Activated T-cell treated with anti-CD3 and anti-CD28 coated beads for 24 hours (primary cell): Measurements from ENCODE around the gene FREM1.

Experiments used
- DNase-seq: peaks from one replicate; pipeline ENCODE4 v3.0.0-alpha.2; 2020; ENCODE audit warnings: low read depth

The FREM1 gene

DNA sequence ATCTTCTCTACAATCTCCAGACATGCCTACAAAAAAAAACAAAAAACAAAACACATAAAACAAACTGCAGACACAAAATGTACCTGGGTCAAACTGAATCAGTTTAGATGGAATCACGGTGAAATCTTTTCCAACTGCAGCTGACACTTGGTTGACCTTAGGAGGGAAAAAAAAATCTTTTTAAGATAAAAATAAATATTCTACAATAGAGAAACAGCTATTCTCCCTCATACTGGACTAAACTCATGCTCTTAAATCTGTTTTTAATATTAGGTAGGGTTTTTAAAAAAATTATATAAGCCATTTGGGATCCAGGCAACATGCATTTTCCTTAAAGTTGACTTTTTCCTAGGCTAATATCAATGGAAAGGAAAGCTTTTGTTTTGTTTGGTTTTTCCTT, 153.9 kb downstream of the FREM1 start:
- no peak for DNase-seq

DNA sequence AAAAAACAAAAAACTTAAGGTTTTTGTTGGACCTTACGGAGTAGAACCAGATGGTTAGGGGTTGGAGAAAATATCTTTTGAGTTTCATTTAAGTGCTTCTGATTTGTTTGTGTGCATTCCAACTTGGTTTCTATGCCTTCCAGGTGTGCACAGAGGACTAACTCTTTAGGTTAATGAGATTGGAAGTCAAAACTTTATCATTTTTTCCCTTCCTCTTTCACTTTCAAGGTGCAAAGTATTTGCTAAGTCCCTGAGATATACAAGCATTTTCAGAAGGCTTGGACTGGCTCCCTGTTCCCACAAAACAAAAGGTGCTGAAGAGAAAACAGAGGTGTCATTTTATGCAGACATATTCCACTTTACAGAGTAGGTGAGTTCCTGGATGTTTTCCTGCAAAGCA, 157.4 kb downstream of the FREM1 start:
- no peak for DNase-seq

DNA sequence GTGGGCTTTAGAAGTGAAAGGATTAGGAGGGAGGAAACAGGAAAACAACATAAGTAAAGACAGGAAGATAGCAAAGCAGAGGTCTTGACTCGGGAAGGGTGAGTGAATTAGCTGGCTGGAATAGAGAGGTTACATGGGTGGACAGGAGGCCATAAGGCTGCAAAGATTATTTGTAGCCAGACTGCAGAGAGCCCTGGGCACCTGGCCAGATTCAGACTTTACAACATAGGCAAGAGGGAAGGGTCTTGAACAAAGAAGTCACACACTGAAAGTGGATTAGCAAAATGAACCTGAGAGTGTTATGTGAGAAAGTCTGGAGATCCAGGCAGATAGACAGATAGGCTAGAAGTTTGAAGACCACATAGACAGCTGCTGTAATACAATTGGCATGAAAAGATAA, 158.0 kb downstream of the FREM1 start:
- no peak for DNase-seq

DNA sequence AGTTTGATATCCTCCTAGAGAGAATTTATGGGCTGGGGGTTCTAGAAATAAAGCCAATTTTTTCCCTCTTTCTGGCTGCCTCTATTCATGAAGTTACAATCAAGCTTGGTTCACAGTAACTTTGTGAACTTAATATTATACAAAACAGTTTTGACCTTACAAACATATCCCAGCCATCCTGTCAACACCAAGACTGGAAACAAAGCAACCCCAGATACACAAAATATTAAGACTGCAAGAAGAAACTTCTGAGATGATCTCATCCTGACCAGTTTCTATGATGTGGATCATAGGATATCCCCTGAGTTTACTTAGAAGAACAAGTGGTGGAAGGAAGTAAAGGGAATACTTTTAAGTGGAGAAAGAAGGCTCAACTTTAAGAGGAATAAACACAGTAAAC, 159.4 kb downstream of the FREM1 start:
- no peak for DNase-seq

DNA sequence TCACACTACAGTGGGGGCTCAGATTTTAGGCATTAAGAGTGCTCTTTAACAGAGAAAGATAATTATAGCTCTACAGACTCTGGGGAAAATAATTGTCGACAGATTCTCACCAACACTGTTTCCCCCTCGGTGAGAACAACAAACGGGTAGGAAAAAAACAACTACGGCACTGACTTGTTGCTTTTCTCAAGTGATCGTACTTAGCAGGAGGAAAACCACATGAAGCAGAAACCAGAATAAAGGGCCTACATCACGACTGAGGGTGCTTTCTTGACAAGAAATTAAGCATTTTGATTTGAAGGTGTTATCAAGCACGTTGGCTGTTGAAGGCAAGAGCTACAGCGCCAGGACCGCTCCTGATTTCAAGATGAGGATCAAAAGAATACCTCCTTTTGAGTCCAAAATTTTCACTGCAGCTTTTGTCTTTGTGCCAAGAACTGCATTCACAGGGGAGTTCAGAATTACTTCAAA, 160.5 kb downstream of the FREM1 start:
- no peak for DNase-seq

DNA sequence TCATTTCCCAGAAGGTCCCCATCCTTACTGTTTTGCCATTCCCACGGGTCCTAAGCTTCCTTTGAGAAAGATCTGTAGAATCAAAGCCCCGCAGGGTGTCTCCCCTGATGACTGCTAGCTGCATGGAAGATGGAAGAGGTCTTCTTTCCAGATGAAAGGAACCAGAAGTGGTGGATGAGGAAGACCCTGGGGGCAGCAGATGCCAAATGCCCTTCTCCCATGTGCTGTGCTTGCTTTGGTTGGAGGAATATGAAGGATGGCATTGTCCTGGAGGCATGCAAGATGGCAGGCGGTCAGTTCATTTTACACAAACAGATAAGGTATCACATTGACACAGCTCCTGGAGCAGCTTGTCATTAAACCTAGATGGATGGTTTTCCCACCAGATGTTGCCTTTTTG, 161.9 kb downstream of the FREM1 start:
- DNase-seq = no peak

DNA sequence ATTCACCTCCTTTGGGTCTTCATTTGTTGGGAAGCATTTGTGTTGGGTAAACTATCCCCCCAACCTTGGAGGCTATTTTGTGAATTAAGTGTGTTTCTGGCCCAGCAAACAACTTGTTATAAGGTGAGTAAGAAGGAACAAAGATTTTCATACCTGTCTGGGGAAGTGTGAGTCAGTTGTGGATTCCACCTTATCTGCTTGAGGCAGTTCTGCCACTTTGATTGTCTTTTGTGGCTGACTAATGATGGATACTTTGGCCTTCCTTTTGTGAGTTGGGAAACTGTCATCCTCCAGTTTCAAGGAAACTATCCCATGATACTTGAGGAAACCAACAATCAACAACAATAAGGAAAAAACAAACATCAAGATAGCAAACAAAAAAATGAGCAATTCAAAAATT, 163.1 kb downstream of the FREM1 start:
- DNase-seq = no peak

DNA sequence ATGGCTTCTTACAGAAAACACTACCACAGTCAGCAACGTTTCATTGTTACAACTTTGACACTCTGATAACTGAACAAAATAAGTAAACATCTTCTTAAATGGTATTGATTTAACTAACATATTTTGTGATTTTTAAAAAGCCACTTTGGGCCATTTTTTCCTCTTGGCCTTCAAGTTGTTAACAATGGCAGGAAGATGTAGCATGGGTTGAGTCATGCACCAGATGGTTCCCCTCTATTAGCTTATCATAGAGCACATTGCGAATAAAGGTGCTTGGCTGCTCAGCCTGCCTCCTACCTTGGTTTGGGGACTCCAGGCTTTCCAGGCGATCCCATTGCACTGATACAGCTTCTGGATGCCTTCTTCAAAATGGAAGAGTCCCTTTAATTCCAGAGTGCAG, 163.6 kb downstream of the FREM1 start:
- DNase-seq = no peak

DNA sequence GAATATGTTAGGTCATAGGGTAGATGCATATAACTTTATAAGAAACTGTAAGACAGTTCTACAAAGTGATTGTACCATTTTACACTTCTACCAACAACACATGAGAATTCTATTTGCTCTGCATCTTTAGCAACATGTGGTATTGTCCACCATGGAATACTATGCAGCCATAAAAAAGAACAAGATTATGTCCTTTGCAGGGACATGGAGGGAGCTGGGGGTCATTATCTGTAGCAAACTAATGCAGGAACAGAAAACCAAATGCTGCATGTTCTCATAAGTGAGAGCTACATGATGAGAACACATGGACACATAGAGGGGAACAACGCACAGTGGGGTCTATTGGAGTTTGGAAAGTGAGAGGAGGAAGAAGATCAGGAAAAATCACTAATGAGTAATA, 165.5 kb downstream of the FREM1 start:
- DNase-seq = no peak

DNA sequence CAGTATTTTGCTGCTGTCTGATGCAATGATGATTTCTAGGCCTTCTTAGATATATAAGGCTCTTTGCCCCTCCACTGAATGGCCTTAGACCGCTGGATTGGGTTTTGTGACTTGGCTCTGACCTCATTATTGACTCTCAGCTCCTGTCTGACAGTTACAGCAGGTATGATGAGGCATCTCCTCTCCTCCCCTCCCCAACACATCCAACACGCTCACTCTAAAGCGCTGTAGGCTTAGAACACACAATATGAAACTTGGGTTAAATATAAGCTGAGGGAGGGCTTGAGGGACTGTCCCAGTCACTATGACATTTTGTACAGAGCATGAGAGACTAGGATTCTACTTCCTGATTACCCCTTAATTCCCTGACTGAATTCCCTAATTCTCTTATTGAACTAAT, 168.9 kb downstream of the FREM1 start:
- no peak for DNase-seq

DNA sequence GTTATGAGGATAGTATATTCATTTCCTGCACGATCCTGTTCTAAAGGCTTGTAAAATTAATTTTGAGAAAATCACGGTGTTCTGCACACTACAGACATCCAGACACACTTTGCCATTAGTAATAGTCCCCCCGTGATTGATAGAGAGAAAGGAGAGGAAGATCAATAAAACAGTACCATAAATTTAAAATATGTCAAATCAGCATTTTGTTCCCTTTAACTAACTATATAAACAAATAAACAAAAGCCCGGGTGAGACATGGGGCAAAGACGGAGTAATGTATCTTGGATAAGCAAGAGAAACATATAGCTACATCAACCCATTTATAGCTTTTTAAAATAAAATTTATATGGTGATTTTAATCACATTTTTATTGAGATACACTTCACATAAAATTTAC, 177.1 kb downstream of the FREM1 start:
- DNase-seq = no peak

DNA sequence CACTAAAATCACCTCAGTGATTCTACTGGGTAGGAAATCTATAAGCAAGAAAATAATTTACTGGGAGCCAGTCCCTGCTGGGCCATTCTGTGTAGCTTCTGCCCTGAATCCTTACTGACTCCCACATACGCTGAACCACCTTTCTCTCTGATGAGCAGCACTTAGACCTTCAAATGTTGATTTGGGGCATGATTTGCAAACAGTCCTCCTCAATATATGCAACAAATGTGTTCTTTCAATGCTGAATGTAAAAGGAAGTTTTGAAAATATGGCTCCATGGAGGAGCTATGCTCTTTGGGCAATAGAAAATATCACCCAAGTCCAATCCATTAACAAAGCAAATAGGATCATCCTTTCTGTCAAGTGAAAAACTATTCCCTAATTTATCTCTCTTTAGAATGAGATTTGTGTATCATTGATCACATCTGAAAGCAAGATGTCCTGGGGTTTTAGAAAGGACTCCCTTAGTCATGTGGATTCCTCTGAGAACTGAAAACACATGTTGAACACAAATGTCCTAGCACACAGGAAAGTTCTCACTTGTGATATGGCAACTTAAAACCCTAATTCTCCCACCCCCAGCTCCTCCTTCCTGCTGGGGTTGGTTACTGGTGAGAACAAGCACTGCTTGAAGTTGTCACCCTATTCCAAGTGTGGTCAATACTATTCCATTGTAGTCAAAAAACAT, 178.8 kb downstream of the FREM1 start:
- DNase-seq = no peak

DNA sequence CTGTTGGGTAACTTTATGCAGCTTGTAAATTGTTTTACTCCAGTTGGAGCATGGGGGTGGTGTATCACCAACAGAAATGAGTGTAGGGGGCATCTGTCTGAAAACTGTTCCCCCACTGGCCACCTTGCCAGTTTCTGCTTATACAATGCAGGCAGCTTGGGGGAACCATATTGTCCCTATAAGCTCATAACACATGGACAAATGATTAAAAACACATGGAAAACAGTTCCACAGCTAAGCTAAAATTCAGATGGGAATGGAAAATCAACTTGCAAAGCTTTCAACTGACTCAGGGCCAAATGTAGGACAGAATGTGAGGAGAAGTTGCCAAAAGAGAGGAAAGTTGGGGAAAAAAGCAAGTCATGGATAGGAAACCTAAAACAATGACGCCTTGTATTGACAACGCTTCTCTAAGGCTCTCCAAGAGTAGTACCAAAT, 179.7 kb downstream of the FREM1 start:
- no peak for DNase-seq

DNA sequence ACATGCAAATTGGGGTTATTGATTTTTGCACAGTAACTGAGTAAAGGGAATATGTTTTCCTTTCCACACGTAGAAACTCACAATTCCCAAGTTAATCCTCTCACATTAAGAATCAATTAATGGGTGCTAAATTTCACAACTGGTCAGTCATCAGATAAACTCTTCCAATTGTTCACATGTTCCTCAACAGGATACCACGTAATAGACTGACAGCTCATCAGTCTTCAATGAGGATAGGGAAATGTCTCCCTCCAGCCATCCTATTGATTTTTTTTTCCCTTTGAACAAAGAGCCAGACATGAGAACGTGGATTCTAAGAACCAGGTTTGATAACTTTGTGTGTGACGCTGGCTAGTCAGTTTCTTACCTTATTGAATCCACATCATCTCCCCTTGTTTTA, 186.9 kb downstream of the FREM1 start:
- no peak for DNase-seq

DNA sequence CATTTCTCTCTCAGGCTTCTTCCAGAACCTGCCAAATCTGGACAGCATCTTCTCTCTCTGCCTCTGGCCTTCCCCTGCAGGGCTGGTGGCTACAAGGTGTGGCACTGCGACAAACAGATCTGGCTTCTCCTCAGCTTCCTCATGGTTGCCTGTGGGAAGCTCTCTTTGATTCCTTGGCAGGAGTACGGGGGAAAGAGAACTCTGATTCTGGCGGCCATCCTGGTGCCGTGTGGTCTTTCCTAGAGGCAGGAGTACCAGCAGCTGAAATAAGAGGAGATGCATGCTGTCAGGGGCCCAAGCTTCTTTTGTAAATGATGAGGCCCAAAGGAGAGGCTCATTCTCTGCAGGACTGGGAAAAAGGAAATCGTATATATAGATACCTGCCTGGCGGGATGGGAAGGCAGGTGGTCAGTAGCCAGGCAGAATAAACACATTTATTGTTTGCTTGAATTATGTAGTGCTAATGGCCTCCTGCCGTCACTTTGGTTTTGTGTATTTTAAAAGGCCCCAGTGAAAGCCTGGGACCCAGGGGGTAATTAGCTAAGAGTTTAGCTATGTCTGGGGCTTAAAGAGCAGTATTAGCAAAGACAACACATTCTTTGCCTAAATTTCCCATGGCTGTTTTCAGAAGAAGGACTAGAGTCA, 187.7 kb downstream of the FREM1 start, which contains the start of gene CER1:
Gene CER1, minus strand, starts transcription at position 343 of the 645 bp plus-strand sequence. Its CDS starts 61 bp downstream, at position 282.
- DNase-seq = no peak

DNA sequence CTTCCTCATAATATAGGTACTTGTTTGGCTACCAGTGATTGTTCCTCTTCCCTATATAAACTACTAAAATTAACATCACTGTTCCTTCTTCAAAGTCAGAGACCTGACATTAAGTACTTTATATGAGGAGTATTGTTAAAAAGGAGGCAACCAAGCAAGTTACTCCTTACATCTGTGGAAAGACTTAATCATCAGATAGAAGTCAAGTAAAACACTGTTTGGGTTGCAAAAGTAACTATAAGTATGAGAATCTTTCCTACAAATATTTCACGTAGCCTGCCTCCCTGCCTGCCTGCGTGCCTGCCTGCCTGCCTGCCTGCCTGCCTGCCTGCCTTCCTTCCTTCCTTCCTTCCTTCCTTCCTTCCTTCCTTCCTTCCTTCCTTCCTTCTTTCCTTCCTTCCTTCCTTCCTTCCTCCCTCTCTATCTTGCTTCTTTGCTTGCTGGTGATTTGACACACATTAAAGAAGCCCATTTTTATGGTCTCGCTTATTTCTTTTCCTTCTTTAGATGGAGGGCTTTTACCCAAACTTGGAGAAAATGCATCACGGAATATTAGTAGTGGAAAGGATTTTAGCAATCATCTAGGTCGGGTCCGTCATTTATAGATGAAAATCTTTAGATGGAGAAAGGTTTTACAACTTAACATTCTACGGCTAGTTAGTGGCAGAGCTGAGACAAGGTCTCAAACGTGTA, 190.9 kb downstream of the FREM1 start:
- no peak for DNase-seq

DNA sequence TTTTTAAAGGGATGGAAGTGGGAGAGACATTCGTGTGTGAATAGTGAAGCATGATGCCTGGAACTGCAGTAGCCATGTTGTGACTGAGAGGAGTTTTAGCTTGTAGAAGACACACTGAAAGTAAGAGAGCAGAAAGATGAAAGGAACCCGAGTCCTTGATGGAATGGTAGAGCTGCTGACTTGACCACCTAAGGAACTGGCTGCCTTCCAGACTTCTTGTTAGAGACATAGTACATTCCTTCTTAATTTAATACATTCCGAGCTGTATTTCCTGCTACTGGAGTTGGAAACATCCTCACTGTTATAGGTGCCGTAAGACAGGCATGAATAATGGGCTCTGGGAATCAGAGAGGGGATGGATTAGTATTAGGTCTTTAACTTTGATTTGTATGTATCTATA, 195.1 kb downstream of the FREM1 start:
- DNase-seq = no peak

DNA sequence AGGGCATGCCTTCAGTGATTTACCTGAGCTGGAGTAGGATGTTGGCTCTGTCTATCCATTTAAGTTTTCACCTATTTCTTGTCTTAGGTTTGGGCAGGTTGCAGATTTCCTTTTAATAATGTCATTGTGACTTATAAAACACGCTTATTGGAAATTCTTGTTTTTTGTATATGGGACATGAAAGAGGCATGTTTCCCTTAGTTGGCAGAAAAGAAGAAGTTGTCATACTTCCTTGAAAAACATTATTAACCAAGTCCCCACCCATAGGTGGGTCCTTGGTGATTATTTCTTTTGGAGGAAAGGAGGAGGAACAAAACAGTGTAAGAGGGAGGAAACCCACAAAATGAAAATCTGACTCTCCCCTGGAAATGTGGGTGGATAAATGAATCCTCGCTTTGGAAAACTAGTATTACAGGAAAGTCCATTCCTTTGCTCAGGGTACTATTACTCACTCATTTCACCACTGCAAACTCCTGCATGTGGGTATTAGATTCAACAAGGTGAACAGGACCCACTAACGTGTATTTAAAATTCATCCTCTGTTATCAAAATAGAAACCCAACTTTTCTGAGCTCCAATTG, 197.0 kb downstream of the FREM1 start:
- DNase-seq = no peak

DNA sequence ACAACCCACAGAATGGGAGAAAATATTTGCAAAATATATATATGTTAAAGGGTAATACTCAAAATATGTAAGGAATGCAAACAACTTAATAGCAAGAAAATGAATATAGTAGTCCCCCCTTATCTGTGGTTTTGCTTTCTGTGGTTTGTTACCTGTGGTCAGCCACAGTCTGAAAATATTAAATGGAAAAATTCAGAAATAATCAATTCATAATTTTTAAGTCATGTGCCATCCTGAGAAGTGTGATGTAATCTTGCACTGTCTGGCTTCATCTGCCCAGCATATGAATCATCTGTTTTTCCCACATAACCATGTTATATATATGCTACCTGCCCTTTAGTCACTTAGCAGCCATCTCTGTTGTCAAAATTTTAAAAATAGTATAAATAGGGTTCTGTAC, 199.4 kb downstream of the FREM1 start:
- DNase-seq = no peak

DNA sequence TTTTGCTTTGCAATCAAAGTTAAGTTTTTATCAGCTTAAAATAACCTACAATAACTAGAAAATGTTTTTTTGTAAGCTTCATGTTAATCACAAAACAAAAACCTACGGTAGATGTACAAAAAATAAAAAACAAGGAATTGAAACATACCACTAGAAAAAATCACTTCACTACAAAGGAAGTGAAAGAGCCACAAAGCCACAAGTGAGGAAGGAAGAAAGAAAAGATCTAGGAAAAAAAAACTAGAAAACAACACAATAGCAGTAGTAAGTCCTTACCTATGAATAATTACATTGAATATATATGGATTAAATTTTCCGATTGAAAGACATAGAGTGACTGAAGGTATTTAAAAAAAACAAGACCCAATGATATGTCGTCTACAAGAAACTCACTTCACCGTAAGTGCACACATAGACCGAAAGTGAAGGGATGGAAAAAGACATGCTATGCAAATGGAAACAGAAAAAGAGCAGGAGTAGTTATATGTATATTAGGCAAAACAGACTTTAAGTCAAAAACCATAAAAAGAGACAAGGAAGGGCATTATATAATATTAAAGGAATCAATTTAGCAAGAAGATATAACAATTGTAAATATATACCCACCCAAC, 203.6 kb downstream of the FREM1 start:
- DNase-seq = no peak

DNA sequence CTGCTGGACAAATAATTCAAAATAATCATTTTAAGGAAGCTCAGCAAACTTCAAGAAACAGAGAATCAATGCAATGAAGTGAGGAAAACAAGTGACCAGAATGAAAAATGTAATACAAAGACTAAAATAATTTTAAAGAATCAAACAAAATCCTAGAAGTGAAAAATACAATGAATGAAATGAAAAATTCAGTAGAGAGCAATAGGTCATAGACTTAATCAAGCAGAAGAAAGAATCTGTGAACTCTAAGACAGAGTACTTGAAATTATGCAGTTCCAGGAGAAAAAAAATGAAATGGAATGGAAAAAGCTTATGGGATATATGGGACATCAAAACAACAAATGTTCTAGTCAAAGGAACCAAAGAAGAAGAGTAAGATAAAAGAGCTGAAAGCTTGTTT, 205.1 kb downstream of the FREM1 start:
- DNase-seq = no peak

DNA sequence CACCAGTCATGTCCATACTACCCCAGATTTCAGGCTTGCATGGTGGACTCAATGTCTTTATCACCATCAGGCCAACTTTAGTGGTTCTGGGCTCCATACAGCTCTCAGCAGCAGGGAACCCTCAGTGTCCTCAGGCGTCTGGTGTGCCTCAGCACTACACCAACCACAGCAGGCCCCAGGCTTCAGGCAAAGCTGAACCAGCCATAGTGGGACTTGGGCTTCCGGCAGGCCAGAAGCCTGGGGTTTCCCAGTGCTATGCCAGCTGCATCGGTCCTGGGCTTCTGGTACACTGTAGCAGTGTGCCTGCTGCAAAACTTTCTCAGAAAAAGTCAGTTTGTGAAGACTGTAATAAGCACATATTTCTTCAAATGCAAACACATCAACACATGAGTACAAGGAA, 205.9 kb downstream of the FREM1 start:
- no peak for DNase-seq
